ENCODE data around the gene ZSWIM1.

DNA sequence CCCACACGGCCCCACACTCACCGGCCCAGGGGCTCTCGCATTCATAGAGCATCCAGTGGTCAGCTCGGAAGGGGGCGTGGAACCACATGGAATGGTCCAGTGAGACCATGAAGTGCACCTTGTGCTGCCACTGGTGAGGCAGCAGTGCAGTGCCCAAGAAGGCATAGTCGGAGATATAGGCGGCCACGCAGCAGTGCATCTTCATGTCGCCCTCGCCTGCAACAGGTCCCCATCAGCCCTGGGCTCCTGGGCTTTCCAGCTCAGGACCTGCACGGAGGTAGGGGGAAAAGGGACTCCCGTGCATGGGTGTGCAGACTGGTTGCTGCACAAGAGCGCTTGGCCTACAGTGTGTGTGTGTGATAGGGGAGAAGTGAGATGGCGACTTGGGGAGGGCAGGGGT lies 37.5 kb upstream of the ZSWIM1 start:
- no peak for TF ChIP-seq HMGA2 (CRISPR knock-in tag; IDR thresholded peaks at IDR 0.05)
- no peak for TF ChIP-seq USF1 (CRISPR knock-in tag; IDR thresholded peaks at IDR 0.05)
- TF ChIP-seq ATF2 (CRISPR knock-in tag; IDR thresholded peaks at IDR 0.05; ENCODE audit: borderline replicate concordance, low read depth): no peak
- no peak for TF ChIP-seq ELF4 (CRISPR knock-in tag; IDR thresholded peaks at IDR 0.05; ENCODE audit: low read depth)
- no peak for TF ChIP-seq OVOL2 (CRISPR knock-in tag; IDR thresholded peaks at IDR 0.05; ENCODE audit: borderline replicate concordance)

Measured in WTC11 (cell line).